Mammary epithelial cell (primary cell): Measurements from ENCODE around the gene KDM6B.

Experiments used
- CTCF ChIP-seq, 2 donors: IDR thresholded peaks in 1 of 2; conservative IDR thresholded peaks in 1 of 2; 2 replicates each; pipeline ENCODE4 v1.5.1; 2011 to 2012; ENCODE audit warnings: inconsistent platforms in 2 of 2, low read length in 2 of 2, mild to moderate bottlenecking in 2 of 2, control low read depth in 1 of 2, low read depth in 1 of 2; ENCODE audit not compliant: insufficient read depth in 1 of 2; ENCODE audit errors: extremely low read depth in 1 of 2
- EZH2 ChIP-seq: IDR thresholded peaks from 2 replicates; pipeline ENCODE4 v1.6.1; 2012; ENCODE audit warnings: low read length, inconsistent platforms, borderline replicate concordance

DNA sequence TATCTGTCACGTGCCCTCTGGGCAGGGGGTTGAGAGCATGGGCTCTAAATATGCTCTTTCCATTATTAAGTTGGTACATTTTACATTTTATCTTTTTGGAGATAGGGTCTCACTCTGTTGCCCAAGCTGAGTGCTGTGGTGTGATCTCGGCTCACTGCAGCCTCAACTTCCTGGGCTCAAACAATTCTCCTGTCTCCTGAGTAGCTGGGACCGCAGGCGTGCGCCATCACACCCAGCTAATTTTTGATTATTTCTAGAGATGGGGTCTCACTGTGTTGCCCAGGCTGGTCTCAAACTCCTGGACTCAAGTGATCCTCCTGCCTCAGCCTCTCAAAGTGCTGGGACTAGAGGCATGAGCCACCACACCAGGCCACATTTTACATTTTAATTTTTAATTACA, 43.9 kb upstream of the KDM6B start:
- no peak for TF ChIP-seq CTCF (conservative IDR thresholded peaks at IDR 0.05 in 1 of 2, IDR thresholded peaks at IDR 0.05 in 1 of 2; ENCODE audit: extremely low read depth in 1 of 2, insufficient read depth in 1 of 2, low read depth in 1 of 2, low read length in 2 of 2)
- no peak for TF ChIP-seq EZH2
